GM12878 (cell line): ENCODE measurements around the gene SPTAN1.

Experiments used
- CBX3 ChIP-seq: fragments of 200-600 bp; sonication (generic); IDR thresholded peaks from 2 replicates; pipeline ENCODE4 v1.6.1; 2016; ENCODE audit warnings: low read depth, borderline replicate concordance
- CHD4 ChIP-seq: fragments of 200-600 bp; sonication (generic); IDR thresholded peaks from 2 replicates; pipeline ENCODE4 v1.6.1; 2016; ENCODE audit warnings: mild to moderate bottlenecking
- EP300 ChIP-seq, 2 experiments: fragments of 150-350 bp in 1 of 2; IDR thresholded peaks; 2 replicates each; pipeline ENCODE4 v1.6.1; 2011 to 2012; ENCODE audit warnings: low read depth in 2 of 2, low read length in 2 of 2, borderline replicate concordance in 1 of 2, improper control_type of control experiment in 1 of 2, inconsistent platforms in 1 of 2; ENCODE audit not compliant: control insufficient read depth in 1 of 2
- EZH2 ChIP-seq: IDR thresholded peaks from 2 replicates; pipeline ENCODE4 v1.6.1; 2012; ENCODE audit warnings: low read depth, mild to moderate bottlenecking, control low read depth, inconsistent platforms, low read length, borderline replicate concordance; ENCODE audit not compliant: control insufficient read depth
- HDAC2 ChIP-seq: fragments of 200-600 bp; sonication (generic); IDR thresholded peaks from 2 replicates; pipeline ENCODE4 v1.6.1; 2017
- MTA2 ChIP-seq: fragments of 450-650 bp; IDR thresholded peaks from 2 replicates; pipeline ENCODE4 v1.6.1; 2016; ENCODE audit warnings: low read depth, mild to moderate bottlenecking, moderate library complexity
- POLR2A ChIP-seq: IDR thresholded peaks from 2 replicates; pipeline ENCODE4 v1.6.1; 2011; ENCODE audit warnings: low read depth, mild to moderate bottlenecking, low read length
- RBBP5 ChIP-seq: fragments of 200-600 bp; sonication (generic); conservative IDR thresholded peaks from 2 replicates; pipeline ENCODE4 v1.6.1; 2016
- SMAD1 ChIP-seq: fragments of 450-650 bp; IDR thresholded peaks from 2 replicates; pipeline ENCODE4 v1.6.1; 2018; ENCODE audit warnings: mild to moderate bottlenecking, low read depth; ENCODE audit not compliant: partially characterized antibody
- SUPT20H ChIP-seq: IDR thresholded peaks from 2 replicates; pipeline ENCODE4 v1.6.1; 2011; ENCODE audit warnings: low read depth, mild to moderate bottlenecking, low read length, moderate library complexity, borderline replicate concordance; ENCODE audit not compliant: control insufficient read depth
- TAF1 ChIP-seq: IDR thresholded peaks from 2 replicates; pipeline ENCODE4 v1.6.1; 2011; ENCODE audit warnings: mild to moderate bottlenecking, low read depth, low read length, borderline replicate concordance
- ZNF207 ChIP-seq: fragments of 450-650 bp; IDR thresholded peaks from 2 replicates; pipeline ENCODE4 v1.6.1; 2014; ENCODE audit warnings: antibody characterized with exemption, mild to moderate bottlenecking, borderline replicate concordance
- TF ChIP-seq, protein P1 (sequence below), 3 experiments: IDR thresholded peaks in 2 of 3; conservative IDR thresholded peaks in 1 of 3; 2 replicates each; pipeline ENCODE4 v1.5.1; 2011; ENCODE audit warnings: low read depth in 3 of 3, low read length in 3 of 3, mild to moderate bottlenecking in 3 of 3, control low read depth in 2 of 3, moderate library complexity in 2 of 3, inconsistent platforms in 1 of 3, mixed read lengths in 1 of 3; ENCODE audit not compliant: control insufficient read depth in 2 of 3, insufficient read depth in 1 of 3; ENCODE audit errors: extremely low read depth in 1 of 3
- TF ChIP-seq, protein P2 (sequence below): IDR thresholded peaks from 2 replicates; pipeline ENCODE4 v1.6.1; 2012; ENCODE audit warnings: mild to moderate bottlenecking, low read depth, low read length

DNA sequence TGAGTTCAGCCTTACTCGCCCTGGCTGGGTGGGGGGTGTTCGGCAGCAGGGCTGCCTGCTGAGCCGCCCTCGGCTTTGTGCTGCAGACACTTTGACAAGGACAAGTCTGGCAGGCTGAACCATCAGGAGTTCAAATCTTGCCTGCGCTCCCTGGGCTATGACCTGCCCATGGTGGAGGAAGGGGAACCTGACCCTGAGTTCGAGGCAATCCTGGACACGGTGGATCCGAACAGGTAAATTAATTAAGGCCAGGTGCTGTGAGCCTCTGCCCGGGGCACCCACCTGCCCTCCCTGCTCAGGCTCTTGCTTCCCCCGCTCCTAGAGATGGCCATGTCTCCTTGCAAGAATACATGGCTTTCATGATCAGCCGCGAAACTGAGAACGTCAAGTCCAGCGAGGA, 80.1 kb downstream of the SPTAN1 start:
- TF ChIP-seq POLR2A = no peak
- no peak for TF ChIP-seq ZNF207
- TF ChIP-seq, protein P1, sequence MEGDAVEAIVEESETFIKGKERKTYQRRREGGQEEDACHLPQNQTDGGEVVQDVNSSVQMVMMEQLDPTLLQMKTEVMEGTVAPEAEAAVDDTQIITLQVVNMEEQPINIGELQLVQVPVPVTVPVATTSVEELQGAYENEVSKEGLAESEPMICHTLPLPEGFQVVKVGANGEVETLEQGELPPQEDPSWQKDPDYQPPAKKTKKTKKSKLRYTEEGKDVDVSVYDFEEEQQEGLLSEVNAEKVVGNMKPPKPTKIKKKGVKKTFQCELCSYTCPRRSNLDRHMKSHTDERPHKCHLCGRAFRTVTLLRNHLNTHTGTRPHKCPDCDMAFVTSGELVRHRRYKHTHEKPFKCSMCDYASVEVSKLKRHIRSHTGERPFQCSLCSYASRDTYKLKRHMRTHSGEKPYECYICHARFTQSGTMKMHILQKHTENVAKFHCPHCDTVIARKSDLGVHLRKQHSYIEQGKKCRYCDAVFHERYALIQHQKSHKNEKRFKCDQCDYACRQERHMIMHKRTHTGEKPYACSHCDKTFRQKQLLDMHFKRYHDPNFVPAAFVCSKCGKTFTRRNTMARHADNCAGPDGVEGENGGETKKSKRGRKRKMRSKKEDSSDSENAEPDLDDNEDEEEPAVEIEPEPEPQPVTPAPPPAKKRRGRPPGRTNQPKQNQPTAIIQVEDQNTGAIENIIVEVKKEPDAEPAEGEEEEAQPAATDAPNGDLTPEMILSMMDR (IDR thresholded peaks at IDR 0.05 in 2 of 3, conservative IDR thresholded peaks at IDR 0.05 in 1 of 3; ENCODE audit: control insufficient read depth in 2 of 3, extremely low read depth in 1 of 3, insufficient read depth in 1 of 3, low read depth in 3 of 3, low read length in 3 of 3) = no peak
- no peak for TF ChIP-seq MTA2
- TF ChIP-seq RBBP5 = no peak
- TF ChIP-seq SMAD1 = no peak
- no peak for TF ChIP-seq HDAC2
- no peak for TF ChIP-seq CBX3
- TF ChIP-seq TAF1 = no peak
- no peak for TF ChIP-seq EP300 (IDR thresholded peaks at IDR 0.05; ENCODE audit: borderline replicate concordance in 1 of 2, control insufficient read depth in 1 of 2, low read depth in 2 of 2, low read length in 2 of 2)
- no peak for TF ChIP-seq EZH2
- TF ChIP-seq, protein P2, sequence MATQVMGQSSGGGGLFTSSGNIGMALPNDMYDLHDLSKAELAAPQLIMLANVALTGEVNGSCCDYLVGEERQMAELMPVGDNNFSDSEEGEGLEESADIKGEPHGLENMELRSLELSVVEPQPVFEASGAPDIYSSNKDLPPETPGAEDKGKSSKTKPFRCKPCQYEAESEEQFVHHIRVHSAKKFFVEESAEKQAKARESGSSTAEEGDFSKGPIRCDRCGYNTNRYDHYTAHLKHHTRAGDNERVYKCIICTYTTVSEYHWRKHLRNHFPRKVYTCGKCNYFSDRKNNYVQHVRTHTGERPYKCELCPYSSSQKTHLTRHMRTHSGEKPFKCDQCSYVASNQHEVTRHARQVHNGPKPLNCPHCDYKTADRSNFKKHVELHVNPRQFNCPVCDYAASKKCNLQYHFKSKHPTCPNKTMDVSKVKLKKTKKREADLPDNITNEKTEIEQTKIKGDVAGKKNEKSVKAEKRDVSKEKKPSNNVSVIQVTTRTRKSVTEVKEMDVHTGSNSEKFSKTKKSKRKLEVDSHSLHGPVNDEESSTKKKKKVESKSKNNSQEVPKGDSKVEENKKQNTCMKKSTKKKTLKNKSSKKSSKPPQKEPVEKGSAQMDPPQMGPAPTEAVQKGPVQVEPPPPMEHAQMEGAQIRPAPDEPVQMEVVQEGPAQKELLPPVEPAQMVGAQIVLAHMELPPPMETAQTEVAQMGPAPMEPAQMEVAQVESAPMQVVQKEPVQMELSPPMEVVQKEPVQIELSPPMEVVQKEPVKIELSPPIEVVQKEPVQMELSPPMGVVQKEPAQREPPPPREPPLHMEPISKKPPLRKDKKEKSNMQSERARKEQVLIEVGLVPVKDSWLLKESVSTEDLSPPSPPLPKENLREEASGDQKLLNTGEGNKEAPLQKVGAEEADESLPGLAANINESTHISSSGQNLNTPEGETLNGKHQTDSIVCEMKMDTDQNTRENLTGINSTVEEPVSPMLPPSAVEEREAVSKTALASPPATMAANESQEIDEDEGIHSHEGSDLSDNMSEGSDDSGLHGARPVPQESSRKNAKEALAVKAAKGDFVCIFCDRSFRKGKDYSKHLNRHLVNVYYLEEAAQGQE = no peak
- TF ChIP-seq CHD4 = no peak
- TF ChIP-seq SUPT20H = no peak
